Adrenal gland (tissue), 12 donors: ENCODE data around the gene DSCAML1. TPM values are rescaled to one million over a fixed set of nuclear protein-coding genes. Genes with fewer than 3 reads are reported as not detected.
A peak's percentile ranks its signal among the peaks of the same experiment; 100 is the strongest.

Experiments used
- DNase-seq, 7 donors: peaks; one replicate each; pipeline ENCODE4 v3.0.0-alpha.2; 2019 to 2020
- H3K27ac ChIP-seq, 5 donors: fragments of 200-600 bp; sonication (generic) in 4 of 5; 1 replicate in 3 of 5; 2 replicates in 2 of 5; pipeline versions ENCODE4 v1.5.1 to v1.8.0; 2016 to 2020; ENCODE audit warnings: mild to moderate bottlenecking in 1 of 5
- H3K27me3 ChIP-seq: fragments of 200-600 bp; 2 replicates; pipeline ENCODE4 v1.8.0; 2021
- H3K36me3 ChIP-seq, 2 donors: fragments of 200-600 bp; replicated peaks in 1 of 2; 1 replicate in 1 of 2; 2 replicates in 1 of 2; pipeline versions ENCODE4 v1.5.1 to v1.8.0; 2018 to 2022
- H3K4me1 ChIP-seq, 2 donors: fragments of 200-600 bp; replicated peaks in 1 of 2; 1 replicate in 1 of 2; 2 replicates in 1 of 2; pipeline versions ENCODE4 v1.5.1 to v1.8.0; 2018 to 2021
- H3K4me3 ChIP-seq, 4 donors: fragments of 200-600 bp; sonication (generic) in 3 of 4; one replicate each; pipeline ENCODE4 v1.5.1; 2016 to 2018
- H3K9me3 ChIP-seq, 3 donors: fragments of 200-600 bp; sonication (generic) in 1 of 3; replicated peaks in 1 of 3; 1 replicate in 2 of 3; 2 replicates in 1 of 3; pipeline versions ENCODE4 v1.5.1 to v1.8.0; 2016 to 2021
- POLR2A ChIP-seq, 2 donors: fragments of 450-650 bp; IDR thresholded peaks; one replicate each; pipeline ENCODE4 v1.6.1; 2017; ENCODE audit warnings: antibody characterized with exemption in 2 of 2, mild to moderate bottlenecking in 2 of 2, moderate library complexity in 1 of 2
- WGBS, 4 donors: extraction: QIAGEN DNeasy Blood & Tissue Kit in 2 of 4; methylation state at CpG; one replicate each; pipeline versions ENCODE4 v1.1.5 to v1.1.7; 2013 to 2017; 5-methylcytosine and 5-hydroxymethylcytosine counted together
- intact Hi-C, 2 donors: fragments of 100-400 bp; cut with DNase I; formaldehyde crosslinking; loops; one replicate each; pipeline versions ENCODE4 v1.14.1 to v1.15.0; 2022 to 2023
- polyA plus RNA-seq, 3 donors: library from polyadenylated mRNA; stranded (reverse); fragments of 200-250 nt in 2 of 3; fragments of 350-450 nt in 1 of 3; fragmentation: Illumina TruSeq in 1 of 3; extraction: RNeasy Lipid Tissue Mini Kit (QIAGEN cat#74804) in 1 of 3; gene quantifications; one replicate each; pipeline ENCODE4 v1.2.3, GENCODE V29; 2013 to 2014
- total RNA-seq, 9 donors: library from RNA; depleted of rRNA in 4 of 9; stranded (reverse); fragments of >200 nt in 4 of 9; fragments of 120-200 nt in 1 of 9; fragmentation: NEBNext Ultra II Directional in 1 of 9; extraction: Animal tissue kit (Norgen Biotek cat#: 25700) in 1 of 9; gene quantifications; one replicate each; pipeline versions ENCODE4 v1.1.0 to v1.2.4, GENCODE V29; 2013 to 2023
- TF ChIP-seq, protein P1 (sequence below), 6 experiments: fragments of 450-650 bp in 4 of 6; fragments of 200-600 bp in 2 of 6; sonication (generic) in 1 of 6; IDR thresholded peaks; 1 replicate in 5 of 6; 2 replicates in 1 of 6; pipeline versions ENCODE4 v1.5.1 to v1.8.0; 2016 to 2021; ENCODE audit warnings: antibody characterized with exemption in 6 of 6, mild to moderate bottlenecking in 2 of 6, moderate library complexity in 1 of 6
- donor health status: healthy with polysubstance abuse.
- donor health status: Bipolar disorder and iron deficiency.
- donor health status: DM: yes; HTN: yes; CAD: no.
- donor health status: DM: no; HTN: no; CAD: no.
- donor health status: DM: no; HTN: no; CAD: no.
- donor health status: DM: yes; HTN: yes; CAD: no.

Gene DSCAML1
- total and polyA plus RNA-seq, 12 donors, result 0.09 to 1.9 (median 0.55) TPM; not detected in 1

DNA sequence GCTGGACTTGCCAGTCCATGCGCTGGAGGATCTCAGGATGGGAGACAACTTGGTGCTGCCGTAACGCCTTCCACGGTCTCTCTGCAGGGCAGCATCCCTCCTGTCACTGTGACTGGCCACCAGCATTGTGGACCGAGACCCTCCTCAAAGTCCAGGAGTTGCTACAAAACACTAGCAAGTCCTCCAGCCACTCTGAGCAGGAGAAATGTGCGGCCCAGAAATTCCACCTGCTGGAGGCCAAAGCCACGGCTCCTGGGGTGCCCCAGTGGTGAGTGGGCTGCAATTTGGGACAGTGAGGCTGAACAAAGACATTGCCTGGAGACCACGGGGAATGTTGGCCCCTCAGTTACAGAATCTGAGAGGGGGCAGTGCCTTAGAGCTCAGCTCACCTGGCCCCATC lies 6.9 kb upstream of the DSCAML1 start:
- H3K27ac ChIP-seq, result no peak overlapping the region
- H3K9me3 ChIP-seq, result no peaks in the 10 kb centered on the region
- no peak for TF ChIP-seq POLR2A (IDR thresholded peaks at IDR 0.05)
- TF ChIP-seq, protein P1, sequence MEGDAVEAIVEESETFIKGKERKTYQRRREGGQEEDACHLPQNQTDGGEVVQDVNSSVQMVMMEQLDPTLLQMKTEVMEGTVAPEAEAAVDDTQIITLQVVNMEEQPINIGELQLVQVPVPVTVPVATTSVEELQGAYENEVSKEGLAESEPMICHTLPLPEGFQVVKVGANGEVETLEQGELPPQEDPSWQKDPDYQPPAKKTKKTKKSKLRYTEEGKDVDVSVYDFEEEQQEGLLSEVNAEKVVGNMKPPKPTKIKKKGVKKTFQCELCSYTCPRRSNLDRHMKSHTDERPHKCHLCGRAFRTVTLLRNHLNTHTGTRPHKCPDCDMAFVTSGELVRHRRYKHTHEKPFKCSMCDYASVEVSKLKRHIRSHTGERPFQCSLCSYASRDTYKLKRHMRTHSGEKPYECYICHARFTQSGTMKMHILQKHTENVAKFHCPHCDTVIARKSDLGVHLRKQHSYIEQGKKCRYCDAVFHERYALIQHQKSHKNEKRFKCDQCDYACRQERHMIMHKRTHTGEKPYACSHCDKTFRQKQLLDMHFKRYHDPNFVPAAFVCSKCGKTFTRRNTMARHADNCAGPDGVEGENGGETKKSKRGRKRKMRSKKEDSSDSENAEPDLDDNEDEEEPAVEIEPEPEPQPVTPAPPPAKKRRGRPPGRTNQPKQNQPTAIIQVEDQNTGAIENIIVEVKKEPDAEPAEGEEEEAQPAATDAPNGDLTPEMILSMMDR (IDR thresholded peaks at IDR 0.05), result no peak
- H3K4me3 ChIP-seq, result no peak overlapping the region
- peaks cover 0 to 3% of the 10 kb centered on the region in 2 donors for H3K4me1 ChIP-seq
- no peaks in the 10 kb centered on the region for H3K27me3 ChIP-seq
- 93 to 98% (median 95%) methylated on average over 5 to 8 of the region's 8 CpGs for WGBS, 4 donors
- no peak for DNase-seq
- intact Hi-C loops, result no loop called here
- no peaks in the 10 kb centered on the region for H3K36me3 ChIP-seq

DNA sequence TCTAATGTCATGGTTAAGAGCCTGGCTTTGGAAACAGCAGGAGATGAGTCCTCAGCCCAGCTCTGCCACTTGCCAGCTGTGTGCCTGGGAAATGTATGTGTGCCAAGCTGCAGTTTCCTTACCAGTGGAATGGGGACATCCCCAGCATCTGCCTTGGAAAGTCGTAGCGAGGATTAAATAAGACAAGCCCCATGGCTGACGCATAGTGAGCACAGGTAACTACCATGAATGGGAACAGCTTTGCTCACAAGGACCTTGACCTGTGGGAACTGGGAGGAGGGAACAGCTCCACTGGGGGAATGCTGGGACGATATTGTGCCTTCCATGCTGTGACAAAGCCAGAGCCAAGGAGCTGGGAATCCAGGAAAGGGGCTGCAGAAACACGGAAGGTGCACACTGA lies 2.6 kb upstream of the DSCAML1 start:
- Histone ChIP-seq H3K9me3 (no peaks in the 10 kb centered on the region), H3K4me1 (peaks cover 8 to 11% of the 10 kb centered on the region in 2 donors), H3K27ac (no peak overlapping the region), H3K36me3 (no peaks in the 10 kb centered on the region), H3K4me3 (no peak overlapping the region), H3K27me3 (peaks cover 27% of the 10 kb centered on the region)
- DNase-seq, result no peak
- 57 to 76% (median 73%) methylated on average over 5 of the region's 5 CpGs for WGBS, 4 donors
- intact Hi-C loops, result no loop called here
- TF ChIP-seq, protein P1 (IDR thresholded peaks at IDR 0.05), result no peak

DNA sequence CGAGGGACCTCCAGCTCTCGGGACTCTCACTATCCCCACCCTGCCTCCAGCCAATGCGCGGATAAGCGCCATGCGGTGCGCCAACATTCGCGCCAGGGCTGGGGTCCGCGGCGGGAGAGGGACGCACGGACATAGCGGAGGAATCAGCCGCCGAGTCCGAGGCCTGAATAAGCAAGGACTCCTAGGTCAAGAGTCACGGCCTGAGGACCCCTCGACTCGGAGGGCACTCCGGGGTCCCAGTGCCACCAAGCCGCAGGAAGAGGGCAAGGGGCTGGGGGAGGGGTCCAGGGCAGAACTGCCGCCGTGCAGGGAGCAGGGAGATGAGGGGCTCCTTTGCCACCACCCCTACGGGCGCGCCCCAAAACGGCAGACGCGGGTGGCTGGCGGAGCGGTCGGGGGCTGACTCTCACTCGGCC lies 552 bp downstream of the DSCAML1 start:
- H3K36me3 ChIP-seq, result no peaks in the 10 kb centered on the region
- H3K4me3 ChIP-seq, result peak overlapping the region in 2 of 4 donors; percentile 6 to 36
- intact Hi-C loops, result no loop called here
- DNase-seq, result no peak
- peaks cover 31% of the 10 kb centered on the region for H3K27me3 ChIP-seq
- H3K9me3 ChIP-seq, result no peaks in the 10 kb centered on the region
- H3K4me1 ChIP-seq, result peaks cover 8 to 11% of the 10 kb centered on the region in 2 donors
- TF ChIP-seq, protein P1 (IDR thresholded peaks at IDR 0.05), result no peak
- no peak for TF ChIP-seq POLR2A (IDR thresholded peaks at IDR 0.05)
- WGBS, 4 donors, result 2 to 5% (median 3%) methylated on average over 8 to 35 of the region's 35 CpGs
- no peak overlapping the region for H3K27ac ChIP-seq

DNA sequence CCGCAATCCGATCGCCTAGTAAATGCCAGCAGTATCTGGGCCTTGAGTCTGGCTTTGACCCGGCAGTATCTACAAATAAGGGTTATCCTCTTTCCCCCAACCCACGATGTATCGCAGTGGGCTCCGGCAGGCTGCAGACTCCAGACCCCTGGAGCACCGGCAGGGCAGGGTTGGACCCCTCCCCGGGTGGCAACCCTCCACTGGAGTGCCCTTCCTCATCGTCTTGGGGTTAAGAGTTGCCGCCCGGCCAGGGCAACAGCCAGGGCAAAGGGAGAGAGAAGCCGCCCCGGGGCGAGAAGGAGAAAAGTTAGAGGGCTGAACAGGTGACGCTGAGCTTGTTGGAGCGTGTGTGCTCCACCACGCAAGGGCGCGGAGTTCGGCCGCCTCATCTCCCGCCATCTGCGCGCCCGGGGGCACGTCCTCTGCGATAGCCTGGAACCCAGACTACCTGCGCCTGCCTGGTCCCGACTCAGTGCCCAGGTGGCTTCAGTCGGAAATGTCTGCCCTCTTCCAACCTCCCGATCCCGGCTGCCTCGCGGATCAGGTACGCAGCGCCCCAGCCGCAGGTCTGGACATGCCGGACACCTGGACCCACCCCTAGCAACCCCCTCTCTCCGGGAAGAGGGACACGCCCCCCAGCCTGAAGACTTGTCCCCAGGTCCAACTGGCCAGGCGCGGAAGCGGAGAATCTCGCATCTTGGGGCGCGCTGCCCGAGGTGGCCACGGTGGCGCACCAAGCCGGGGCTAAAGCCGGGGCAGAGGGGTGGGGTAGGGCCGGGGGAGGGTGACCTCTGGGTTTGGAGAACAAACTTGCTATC lies 1.2 kb downstream of the DSCAML1 start:
- intact Hi-C loops, result no loop called here
- Histone ChIP-seq H3K9me3 (no peaks in the 10 kb centered on the region), H3K36me3 (no peaks in the 10 kb centered on the region), H3K4me3 (peak overlapping the region in 1 of 4 donors; percentile 6), H3K27me3 (peaks cover 31% of the 10 kb centered on the region), H3K4me1 (peaks cover 8 to 11% of the 10 kb centered on the region in 2 donors), H3K27ac (no peak overlapping the region)
- DNase-seq, result no peak
- TF ChIP-seq, protein P1 (IDR thresholded peaks at IDR 0.05), result no peak
- no peak for TF ChIP-seq POLR2A (IDR thresholded peaks at IDR 0.05)
- WGBS, 4 donors, result 6 to 12% (median 7%) methylated on average over 26 to 53 of the region's 53 CpGs
